Skeletal muscle cell (primary cell): ENCODE measurements around the gene ELK1.
A peak's percentile ranks its signal among the peaks of the same experiment; 100 is the strongest.
"Not testable (repeated sequence)": the region's sequence is repeated elsewhere in the genome, so short reads cannot be mapped to it uniquely, and the experiment has no call there.

Experiments
- DNase-seq: peaks from one replicate; pipeline ENCODE4 v3.0.0-alpha.2; 2010; ENCODE audit warnings: low read depth
- H3K4me3 ChIP-seq: 2 replicates; pipeline ENCODE4 v1.5.1; 2011; ENCODE audit warnings: low read depth, mild to moderate bottlenecking, control low read depth, low read length, moderate library complexity

The ELK1 gene

DNA sequence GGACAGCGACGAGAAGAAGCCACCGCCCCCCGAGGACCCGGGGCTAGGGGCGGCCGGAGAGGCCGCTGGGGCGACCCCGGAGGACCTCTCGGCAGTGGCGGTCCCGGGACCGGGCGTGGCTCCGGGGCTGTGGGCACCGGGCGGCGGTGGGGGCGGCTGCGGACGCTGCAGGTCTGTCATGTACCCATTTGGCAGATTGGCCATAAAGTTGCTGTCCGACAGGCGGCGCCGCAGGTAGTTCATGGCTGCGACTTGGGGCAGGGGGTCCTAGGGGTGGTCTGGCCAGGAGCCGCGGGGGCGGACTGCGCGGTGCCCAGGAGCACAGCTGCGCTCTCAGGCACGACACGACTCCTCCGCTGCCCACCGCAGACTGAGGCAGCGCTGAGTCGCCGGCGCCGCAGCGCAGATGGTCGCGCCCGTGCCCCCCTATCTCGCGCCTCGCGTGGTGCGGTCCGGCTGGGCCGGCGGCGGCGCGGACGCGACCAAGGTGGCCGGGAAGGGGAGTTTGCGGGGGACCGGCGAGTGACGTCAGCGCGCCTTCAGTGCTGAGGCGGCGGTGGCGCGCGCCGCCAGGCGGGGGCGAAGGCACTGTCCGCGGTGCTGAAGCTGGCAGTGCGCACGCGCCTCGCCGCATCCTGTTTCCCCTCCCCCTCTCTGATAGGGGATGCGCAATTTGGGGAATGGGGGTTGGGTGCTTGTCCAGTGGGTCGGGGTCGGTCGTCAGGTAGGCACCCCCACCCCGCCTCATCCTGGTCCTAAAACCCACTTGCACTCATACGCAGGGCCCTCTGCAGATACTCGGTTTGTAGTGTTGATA, 30.7 kb downstream of the ELK1 start, which contains the start of gene SYN1:
Gene SYN1 (minus strand): TSS at position 372 of the 817 bp plus-strand sequence. CDS start 129 bp downstream, at position 243.
- peak within 1 kb of the TSS; percentile 45 for H3K4me3 ChIP-seq
- no peak for DNase-seq

- no peak for DNase-seq
- peak overlapping the region; percentile 45 for H3K4me3 ChIP-seq
These were observed 31.4 kb downstream of the ELK1 start for GRCh38 chrX:47618923-47619485.

DNA sequence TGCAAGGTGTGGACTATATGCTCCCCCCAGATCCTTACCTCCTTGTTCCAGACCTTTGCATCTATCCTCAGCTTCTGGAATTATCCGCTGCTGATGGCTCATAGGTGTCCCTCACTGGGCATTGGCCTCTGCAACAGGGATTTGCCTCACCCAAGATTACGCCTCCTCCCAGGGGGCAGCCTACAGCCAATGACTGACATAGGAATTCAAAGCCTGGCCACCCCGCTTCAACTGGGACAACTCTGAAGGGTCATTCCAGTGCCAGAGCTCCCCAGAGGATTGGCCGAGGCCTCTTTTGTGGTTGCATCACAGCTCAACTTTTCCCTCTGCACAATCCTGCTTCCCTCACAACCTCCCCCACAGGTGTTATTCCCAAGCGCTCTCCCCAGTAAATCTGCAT, 35.7 kb downstream of the ELK1 start:
- H3K4me3 ChIP-seq = no peak overlapping the region
- DNase-seq = no peak

- DNase-seq = no peak
- no peak overlapping the region for H3K4me3 ChIP-seq
These were observed 37.3 kb downstream of the ELK1 start for GRCh38 chrX:47613082-47613481.

DNA sequence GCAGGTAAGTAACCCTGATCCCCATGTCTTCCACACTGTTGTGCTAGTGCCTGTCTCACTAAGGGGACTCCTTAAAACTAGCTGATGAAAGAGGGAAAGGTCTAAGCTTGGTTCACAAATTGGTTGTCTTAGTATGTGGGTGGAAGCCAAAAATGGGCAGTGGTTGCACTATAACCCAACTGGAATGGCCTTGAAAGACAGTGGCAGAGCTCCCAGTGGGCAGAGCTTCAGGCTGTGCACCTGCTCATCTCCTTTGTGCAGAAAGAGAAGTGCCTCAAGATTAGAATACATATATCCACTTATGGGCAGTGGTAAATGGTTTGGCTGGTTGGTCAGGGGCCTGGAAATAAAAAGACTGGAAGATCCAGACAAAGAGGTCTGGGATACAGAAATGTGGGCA, 37.9 kb downstream of the ELK1 start:
- no peak overlapping the region for H3K4me3 ChIP-seq
- DNase-seq = no peak

GRCh38 chrX:47611926-47612325, 38.4 kb downstream of the ELK1 start:
- no peak for DNase-seq
- no peak overlapping the region for H3K4me3 ChIP-seq

- no peak for DNase-seq
- no peak overlapping the region for H3K4me3 ChIP-seq
These were observed 38.9 kb downstream of the ELK1 start for GRCh38 chrX:47611489-47611888.

DNA sequence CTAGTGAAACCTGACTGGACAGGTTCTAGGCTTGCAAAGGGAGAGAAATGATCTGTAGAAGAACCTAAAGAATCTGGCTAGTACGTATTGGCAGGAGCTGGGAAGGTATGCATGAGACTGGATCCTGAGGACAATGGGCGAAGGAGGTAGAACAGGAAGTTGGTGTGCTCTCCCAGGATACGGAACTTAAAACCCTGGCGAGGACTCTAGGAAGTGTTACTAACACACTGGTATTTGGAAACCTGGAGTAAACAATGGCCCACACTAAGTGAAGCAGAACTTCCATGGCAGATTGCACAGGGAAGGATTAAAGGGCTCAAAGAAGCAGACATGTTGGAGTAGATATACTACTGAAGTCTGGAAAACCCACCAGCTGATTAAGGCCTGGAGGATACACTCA, 39.9 kb downstream of the ELK1 start:
- no peak for DNase-seq

GRCh38 chrX:47608130-47608810, 42.1 kb downstream of the ELK1 start:
- DNase-seq = no peak
- H3K4me3 ChIP-seq = no peak overlapping the region

More for the DNA sequence above, 39.9 kb downstream of the ELK1 start:
- no peak overlapping the region for H3K4me3 ChIP-seq

GRCh38 chrX:47607091-47607490, 43.3 kb downstream of the ELK1 start:
- no peak overlapping the region for H3K4me3 ChIP-seq
- no peak for DNase-seq

DNA sequence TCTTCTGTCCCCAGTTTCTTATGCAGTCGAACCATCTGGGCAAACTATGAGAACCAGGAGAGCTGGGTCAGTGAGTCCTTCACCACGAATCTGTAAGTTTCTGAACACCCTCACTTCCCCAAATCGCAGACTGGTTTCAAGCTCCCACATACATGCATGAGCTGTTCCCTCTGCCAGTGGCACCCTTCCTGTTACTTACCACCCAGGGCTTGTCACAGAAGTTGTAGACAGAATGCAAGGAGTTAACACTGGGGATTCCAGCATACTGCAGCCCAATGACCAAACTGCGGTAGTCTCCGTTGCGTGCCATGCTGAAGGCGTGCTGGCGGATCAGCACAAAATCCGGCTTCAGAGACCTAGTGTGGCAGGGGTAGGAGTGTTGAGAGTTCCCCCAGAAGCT, 45.3 kb downstream of the ELK1 start:
- DNase-seq = no peak
- H3K4me3 ChIP-seq = no peak overlapping the region

DNA sequence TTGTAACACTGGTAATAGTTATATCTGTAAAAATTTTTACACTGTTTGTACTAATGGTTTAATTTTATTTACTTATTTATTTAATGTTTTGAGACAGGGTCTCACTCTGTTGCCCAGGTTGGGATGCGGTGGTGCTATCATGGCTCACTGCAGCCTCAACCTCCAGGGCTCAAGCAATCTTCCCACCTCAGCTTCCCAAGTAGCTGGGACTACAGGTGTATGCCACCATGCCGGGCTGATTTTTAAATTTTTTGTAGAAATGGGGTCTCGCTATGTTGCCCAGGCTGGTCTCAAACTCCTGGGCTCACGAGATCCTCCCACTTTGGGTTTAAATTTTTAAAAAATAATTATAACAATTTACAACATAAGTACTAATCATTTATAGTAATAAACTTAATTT, 47.2 kb downstream of the ELK1 start:
- not testable (repeated sequence) for H3K4me3 ChIP-seq, DNase-seq

GRCh38 chrX:47597222-47597621, 53.1 kb downstream of the ELK1 start:
- DNase-seq = no peak
- no peak overlapping the region for H3K4me3 ChIP-seq

DNA sequence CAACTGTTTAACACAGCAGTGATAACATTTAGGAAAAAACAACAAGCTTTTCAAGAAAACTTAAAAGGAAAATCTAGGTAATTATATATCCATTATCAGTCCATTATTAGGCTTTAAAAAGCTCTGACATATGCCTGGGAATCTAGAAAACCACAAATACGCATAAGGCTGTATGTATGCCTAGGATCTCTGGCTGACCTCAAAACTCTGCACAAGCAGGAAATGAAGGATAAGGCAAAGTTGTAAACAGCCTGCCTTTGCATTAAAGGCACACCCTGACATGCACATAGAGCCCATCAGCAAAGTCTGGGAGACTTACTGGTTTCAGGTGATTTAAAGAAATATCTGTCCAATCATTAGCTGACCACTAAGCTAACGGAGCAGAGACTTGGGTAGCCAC, 54.1 kb downstream of the ELK1 start:
- DNase-seq = no peak
- no peak overlapping the region for H3K4me3 ChIP-seq

DNA sequence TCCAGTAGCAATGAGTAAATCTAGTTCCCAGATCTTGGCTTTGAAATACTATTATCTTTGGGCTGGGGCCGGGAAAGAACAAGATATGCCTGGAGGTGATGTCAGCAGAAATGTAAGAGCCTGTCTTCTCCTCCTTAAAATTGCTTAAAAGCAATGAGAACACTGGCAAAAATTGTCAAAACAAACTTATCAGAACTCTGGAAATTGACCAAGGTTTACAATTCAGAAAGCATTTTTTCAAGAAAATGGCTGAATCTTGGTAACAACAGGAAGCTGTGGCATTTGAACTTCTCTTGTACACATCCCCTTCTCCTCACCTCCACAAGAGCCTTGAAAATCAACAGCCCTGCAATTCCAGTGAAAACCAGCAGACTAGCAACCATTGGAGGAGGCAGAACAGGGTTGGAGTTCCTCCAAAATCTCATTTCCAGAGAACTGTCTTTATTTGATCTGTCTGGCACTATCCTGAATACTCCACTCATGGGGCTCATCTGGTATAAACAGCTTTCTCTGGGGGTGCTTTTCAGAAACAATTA, 54.6 kb downstream of the ELK1 start:
- H3K4me3 ChIP-seq = no peak overlapping the region
- peak; percentile 51 for DNase-seq

- DNase-seq = no peak
- H3K4me3 ChIP-seq = no peak overlapping the region
These were observed 56.8 kb downstream of the ELK1 start for GRCh38 chrX:47593522-47593921.

GRCh38 chrX:47590984-47591383, 59.4 kb downstream of the ELK1 start:
- no peak overlapping the region for H3K4me3 ChIP-seq
- DNase-seq = no peak

GRCh38 chrX:47587906-47588735, 62.2 kb downstream of the ELK1 start:
- DNase-seq = no peak
- H3K4me3 ChIP-seq = no peak overlapping the region

DNA sequence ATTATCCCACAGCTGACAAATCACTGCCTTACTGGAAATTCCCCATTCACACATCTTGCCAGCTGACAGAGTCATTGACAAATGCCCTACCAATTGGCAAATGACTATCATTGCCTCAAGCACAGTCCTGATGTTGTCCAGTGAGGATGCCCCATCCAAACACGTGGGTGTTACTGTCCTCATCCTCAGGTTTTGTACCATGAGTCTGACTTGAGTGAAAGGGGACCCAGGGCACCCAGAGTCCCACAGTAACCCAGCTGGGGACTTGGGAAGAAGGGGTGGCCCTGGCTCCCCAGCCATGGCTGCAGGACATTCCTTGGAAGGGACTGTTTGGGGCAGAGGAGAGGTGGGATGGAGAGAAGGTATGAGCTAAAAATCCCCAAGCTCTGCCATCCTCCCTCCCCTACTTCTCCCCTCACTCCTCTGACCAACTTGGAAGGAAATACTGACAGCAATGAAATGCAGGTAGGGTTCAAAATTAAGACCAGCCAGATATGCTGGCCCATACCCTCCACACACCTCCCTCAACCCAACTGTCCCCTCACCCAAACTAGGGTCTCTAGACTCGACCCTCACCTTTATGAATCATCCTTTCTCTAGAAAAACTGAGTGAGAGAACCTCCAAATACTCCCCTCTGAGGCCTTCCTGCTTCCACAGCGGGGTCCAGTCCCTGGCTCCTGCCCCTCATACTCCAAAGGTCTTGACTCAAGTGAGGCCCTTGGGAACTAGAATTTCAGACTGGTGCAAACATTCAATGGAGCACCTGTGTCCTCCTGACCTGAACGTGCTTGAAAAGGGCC, 63.1 kb downstream of the ELK1 start:
- no peak for DNase-seq
- H3K4me3 ChIP-seq = no peak overlapping the region
